CD14-positive monocyte (primary cell): Measurements from ENCODE around the gene CAMTA1. TPM values are rescaled to one million over a fixed set of nuclear protein-coding genes. Genes with fewer than 3 reads are reported as not detected.

Experiments
- DNase-seq, 3 donors: peaks; one replicate each; pipeline ENCODE4 v3.0.0-alpha.2; 2011 to 2022
- H2AFZ ChIP-seq: 2 replicates; pipeline ENCODE4 v1.6.0; 2012; ENCODE audit warnings: mild to moderate bottlenecking, low read depth, low read length, inconsistent platforms; ENCODE audit not compliant: insufficient read depth, poor library complexity, severe bottlenecking
- H3K27ac ChIP-seq, 2 donors: 1 replicate in 1 of 2; 2 replicates in 1 of 2; pipeline ENCODE4 v1.5.1; 2012 to 2013; ENCODE audit warnings: low read length in 2 of 2, control low read depth in 1 of 2, inconsistent platforms in 1 of 2, low read depth in 1 of 2, mild to moderate bottlenecking in 1 of 2
- H3K27me3 ChIP-seq, 2 donors: one replicate each; pipeline versions ENCODE4 v1.6.0 to v1.6.1; 2011 to 2013; ENCODE audit warnings: low read length in 2 of 2; ENCODE audit not compliant: control insufficient read depth in 2 of 2, insufficient read depth in 2 of 2
- H3K36me3 ChIP-seq, 2 donors: replicated peaks in 1 of 2; 1 replicate in 1 of 2; 2 replicates in 1 of 2; pipeline versions ENCODE4 v1.5.1 to v1.6.1; 2012 to 2013; ENCODE audit warnings: low read length in 2 of 2, control low read depth in 1 of 2, inconsistent platforms in 1 of 2, mild to moderate bottlenecking in 1 of 2; ENCODE audit not compliant: insufficient read depth in 2 of 2, control insufficient read depth in 1 of 2
- H3K4me1 ChIP-seq, 2 donors: 1 replicate in 1 of 2; 2 replicates in 1 of 2; pipeline versions ENCODE4 v1.5.1 to v1.6.1; 2012 to 2013; ENCODE audit warnings: low read length in 2 of 2, control low read depth in 1 of 2, inconsistent platforms in 1 of 2, mild to moderate bottlenecking in 1 of 2, moderate library complexity in 1 of 2; ENCODE audit not compliant: insufficient read depth in 2 of 2, control insufficient read depth in 1 of 2
- H3K4me2 ChIP-seq: replicated peaks from 2 replicates; pipeline ENCODE3; 2012; ENCODE audit warnings: low read length, moderate library complexity, mild to moderate bottlenecking; ENCODE audit not compliant: poor library complexity, severe bottlenecking; ENCODE audit errors: extremely low read depth
- H3K4me3 ChIP-seq, 3 experiments: fragments of 200-600 bp in 1 of 3; sonication (generic) in 1 of 3; replicated peaks in 1 of 3; 1 replicate in 2 of 3; 2 replicates in 1 of 3; pipeline ENCODE4 v1.5.1; 2011 to 2013; ENCODE audit warnings: low read length in 3 of 3, mild to moderate bottlenecking in 3 of 3, control low read depth in 2 of 3, low read depth in 2 of 3, inconsistent platforms in 1 of 3, moderate library complexity in 1 of 3
- H3K79me2 ChIP-seq: 2 replicates; pipeline ENCODE4 v1.6.0; 2012; ENCODE audit warnings: mild to moderate bottlenecking, control low read depth, inconsistent platforms, low read length, moderate library complexity; ENCODE audit not compliant: insufficient read depth
- H3K9ac ChIP-seq: 2 replicates; pipeline ENCODE4 v1.6.0; 2017; ENCODE audit warnings: low read length, mild to moderate bottlenecking; ENCODE audit not compliant: insufficient read depth, poor library complexity, severe bottlenecking
- H3K9me3 ChIP-seq, 2 donors: replicated peaks in 1 of 2; 1 replicate in 1 of 2; 2 replicates in 1 of 2; pipeline versions ENCODE4 v1.5.1 to v1.6.1; 2012 to 2013; ENCODE audit warnings: low read length in 2 of 2, control low read depth in 1 of 2; ENCODE audit not compliant: control insufficient read depth in 1 of 2, insufficient read depth in 1 of 2
- H4K20me1 ChIP-seq: 2 replicates; pipeline ENCODE4 v1.6.0; 2012; ENCODE audit warnings: mild to moderate bottlenecking, low read length, control low read depth, moderate library complexity; ENCODE audit not compliant: insufficient read depth
- H3K27ac Mint-ChIP-seq, 7 donors: one replicate each; pipeline ENCODE4 v1.8.0; 2020; ENCODE audit warnings: mild to moderate bottlenecking in 7 of 7, mixed read lengths in 7 of 7, moderate library complexity in 6 of 7, inconsistent platforms in 2 of 7
- H3K27me3 Mint-ChIP-seq, 3 donors: one replicate each; pipeline ENCODE4 v1.8.0; 2021 to 2022; ENCODE audit warnings: low read depth in 3 of 3, mild to moderate bottlenecking in 3 of 3, mixed read lengths in 3 of 3, moderate library complexity in 3 of 3, inconsistent platforms in 1 of 3
- H3K36me3 Mint-ChIP-seq, 2 donors: one replicate each; pipeline ENCODE4 v1.8.0; 2020; ENCODE audit warnings: mixed read lengths in 2 of 2, inconsistent platforms in 1 of 2, mild to moderate bottlenecking in 1 of 2
- H3K4me1 Mint-ChIP-seq: one replicate; pipeline ENCODE4 v1.8.0; 2020; ENCODE audit warnings: mild to moderate bottlenecking, mixed read lengths
- H3K4me3 Mint-ChIP-seq, 2 donors: one replicate each; pipeline ENCODE4 v1.8.0; 2020; ENCODE audit warnings: mild to moderate bottlenecking in 2 of 2, mixed read lengths in 2 of 2, moderate library complexity in 1 of 2
- H3K9me3 Mint-ChIP-seq, 7 donors: one replicate each; pipeline ENCODE4 v1.8.0; 2020 to 2022; ENCODE audit warnings: mixed read lengths in 7 of 7, mild to moderate bottlenecking in 6 of 7, moderate library complexity in 6 of 7, inconsistent platforms in 2 of 7
- WGBS: methylation state at CpG from one replicate; pipeline ENCODE4 v1.1.5; 2013; ENCODE audit warnings: missing lambda C conversion rate; ENCODE audit not compliant: insufficient coverage; 5-methylcytosine and 5-hydroxymethylcytosine counted together
- intact Hi-C, 2 donors: fragments of 100-400 bp; cut with micrococcal nuclease; formaldehyde crosslinking; loops; one replicate each; pipeline versions ENCODE4 v1.15.0 to v1.15.1; 2023
- polyA plus RNA-seq, 3 donors: library from polyadenylated mRNA; depleted of rRNA in 1 of 3; unstranded in 2 of 3; stranded (reverse) in 1 of 3; fragments of 300-500 nt in 2 of 3; fragments of >200 nt in 1 of 3; fragmentation: Illumina TruSeq in 2 of 3; gene quantifications; 1 replicate in 2 of 3; 2 replicates in 1 of 3; pipeline ENCODE4 v1.2.3, GENCODE V29; 2012 to 2021
- TF ChIP-seq, protein P1 (sequence below): fragments of 200-600 bp; IDR thresholded peaks from one replicate; pipeline ENCODE4 v1.8.0; 2022; ENCODE audit warnings: antibody characterized with exemption, mild to moderate bottlenecking

Gene CAMTA1
- polyA plus RNA-seq, 3 donors = 52.0 to 89.6 (median 78.3) TPM

- Histone ChIP-seq H3K79me2 (no peaks in the 10 kb centered on the region), H4K20me1 (no peaks in the 10 kb centered on the region), H3K9me3 (no peaks in the 10 kb centered on the region), H2AFZ (no peak overlapping the region), H3K9ac (no peak overlapping the region), H3K4me2 (no peak overlapping the region), H3K27ac (no peak overlapping the region), H3K36me3 (no peaks in the 10 kb centered on the region), H3K4me3 (no peak overlapping the region), H3K27me3 (no peaks in the 10 kb centered on the region), H3K4me1 (no peaks in the 10 kb centered on the region)
- WGBS = 97% methylated on average over 5 of the region's 13 CpGs
- Mint-ChIP-seq H3K27me3 (peaks cover 2 to 12% (median 4%) of the 10 kb centered on the region in 3 donors), H3K4me1 (no peaks in the 10 kb centered on the region), H3K36me3 (no peaks in the 10 kb centered on the region), H3K9me3 (peaks cover 0 to under 1% (median 0%) of the 10 kb centered on the region in 7 donors), H3K4me3 (no peak overlapping the region), H3K27ac (no peak overlapping the region)
- intact Hi-C loops = no loop called here
- TF ChIP-seq, protein P1, sequence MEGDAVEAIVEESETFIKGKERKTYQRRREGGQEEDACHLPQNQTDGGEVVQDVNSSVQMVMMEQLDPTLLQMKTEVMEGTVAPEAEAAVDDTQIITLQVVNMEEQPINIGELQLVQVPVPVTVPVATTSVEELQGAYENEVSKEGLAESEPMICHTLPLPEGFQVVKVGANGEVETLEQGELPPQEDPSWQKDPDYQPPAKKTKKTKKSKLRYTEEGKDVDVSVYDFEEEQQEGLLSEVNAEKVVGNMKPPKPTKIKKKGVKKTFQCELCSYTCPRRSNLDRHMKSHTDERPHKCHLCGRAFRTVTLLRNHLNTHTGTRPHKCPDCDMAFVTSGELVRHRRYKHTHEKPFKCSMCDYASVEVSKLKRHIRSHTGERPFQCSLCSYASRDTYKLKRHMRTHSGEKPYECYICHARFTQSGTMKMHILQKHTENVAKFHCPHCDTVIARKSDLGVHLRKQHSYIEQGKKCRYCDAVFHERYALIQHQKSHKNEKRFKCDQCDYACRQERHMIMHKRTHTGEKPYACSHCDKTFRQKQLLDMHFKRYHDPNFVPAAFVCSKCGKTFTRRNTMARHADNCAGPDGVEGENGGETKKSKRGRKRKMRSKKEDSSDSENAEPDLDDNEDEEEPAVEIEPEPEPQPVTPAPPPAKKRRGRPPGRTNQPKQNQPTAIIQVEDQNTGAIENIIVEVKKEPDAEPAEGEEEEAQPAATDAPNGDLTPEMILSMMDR = no peak
- DNase-seq = no peak
These were observed 225.4 kb downstream of the CAMTA1 start for GRCh38 chr1:7010534-7011200.

DNA sequence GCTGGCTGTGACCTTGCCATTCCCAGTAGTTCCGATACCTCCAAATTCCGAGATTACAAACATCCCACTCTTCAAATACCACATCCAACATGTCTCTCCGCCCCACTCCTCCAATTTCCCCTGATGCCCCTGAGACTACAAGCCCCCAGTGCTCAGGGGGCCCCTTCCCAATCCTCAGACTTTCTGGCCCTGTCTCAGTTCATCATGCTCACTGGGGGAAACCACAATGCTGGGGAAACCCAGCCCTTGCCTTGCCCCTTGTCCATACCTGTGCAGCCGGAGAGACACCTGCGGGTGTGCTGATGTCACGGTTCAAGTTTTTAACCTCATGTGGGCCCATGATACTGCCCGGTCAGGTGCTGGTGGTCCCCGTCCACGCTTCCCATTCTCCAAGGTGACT is 226.6 kb downstream of the CAMTA1 start:
- Histone ChIP-seq H3K4me2 (no peak overlapping the region), H3K9me3 (no peaks in the 10 kb centered on the region), H3K27ac (no peak overlapping the region), H2AFZ (no peak overlapping the region), H3K36me3 (no peaks in the 10 kb centered on the region), H3K27me3 (no peaks in the 10 kb centered on the region), H3K79me2 (no peaks in the 10 kb centered on the region), H4K20me1 (no peaks in the 10 kb centered on the region), H3K4me3 (no peak overlapping the region), H3K4me1 (no peaks in the 10 kb centered on the region), H3K9ac (no peak overlapping the region)
- WGBS = 92% methylated on average over 9 of the region's 9 CpGs
- Mint-ChIP-seq H3K27me3 (peaks cover 2 to 11% (median 4%) of the 10 kb centered on the region in 3 donors), H3K27ac (no peak overlapping the region), H3K4me3 (no peak overlapping the region), H3K9me3 (peaks cover 0 to 1% (median 0%) of the 10 kb centered on the region in 7 donors), H3K36me3 (no peaks in the 10 kb centered on the region), H3K4me1 (no peaks in the 10 kb centered on the region)
- TF ChIP-seq, protein P1 = no peak
- intact Hi-C loops = no loop called here
- DNase-seq = no peak
